Stimulated activated CD4-positive, alpha-beta T cell treated with anti-CD3 and anti-CD28 coated beads, Interleukin-1b, Interleukin-23, amount 100 ng/mL, for 24 hours (primary cell): ENCODE data around the gene KCNN2.
"Not testable (repeated sequence)": the region's sequence is repeated elsewhere in the genome, so short reads cannot be mapped to it uniquely, and the experiment has no call there.

Source experiments
- DNase-seq, 4 experiments: peaks; one replicate each; pipeline ENCODE4 v3.0.0-alpha.2; 2020; ENCODE audit warnings: low read depth in 4 of 4, low spot score in 1 of 4

KCNN2 gene

GRCh38 chr5:114418176-114419066 is 56.6 kb downstream of the KCNN2 start:
- DNase-seq = no peak

GRCh38 chr5:114419067-114419388 is 57.2 kb downstream of the KCNN2 start:
- DNase-seq = no peak

GRCh38 chr5:114419959-114420358 is 58.1 kb downstream of the KCNN2 start:
- no peak for DNase-seq

- no peak for DNase-seq
These were observed 65.3 kb downstream of the KCNN2 start for GRCh38 chr5:114427204-114427603.

GRCh38 chr5:114430532-114430931 is 68.7 kb downstream of the KCNN2 start:
- no peak for DNase-seq

GRCh38 chr5:114432684-114433083 is 70.8 kb downstream of the KCNN2 start:
- not testable (repeated sequence) for DNase-seq

GRCh38 chr5:114434396-114435219 is 72.7 kb downstream of the KCNN2 start:
- no peak for DNase-seq

GRCh38 chr5:114435220-114435481 is 73.3 kb downstream of the KCNN2 start:
- DNase-seq = no peak

GRCh38 chr5:114435885-114436299 is 74.0 kb downstream of the KCNN2 start:
- DNase-seq = no peak

- no peak for DNase-seq
These were observed 76.1 kb downstream of the KCNN2 start for GRCh38 chr5:114437936-114438335.

- DNase-seq = no peak
These were observed 76.6 kb downstream of the KCNN2 start for GRCh38 chr5:114438471-114438870.

- DNase-seq = no peak
These were observed 85.4 kb downstream of the KCNN2 start for GRCh38 chr5:114447084-114447773.

GRCh38 chr5:114448481-114448880 is 86.6 kb downstream of the KCNN2 start:
- no peak for DNase-seq

- peak; percentile 2 to 32 (median 14) for DNase-seq
These were observed 88.1 kb downstream of the KCNN2 start for GRCh38 chr5:114449860-114450421.

GRCh38 chr5:114450437-114450836 is 88.6 kb downstream of the KCNN2 start:
- DNase-seq = no peak

GRCh38 chr5:114458726-114459125 is 96.9 kb downstream of the KCNN2 start:
- DNase-seq = no peak

- no peak for DNase-seq
These were observed 105.3 kb downstream of the KCNN2 start for GRCh38 chr5:114467171-114467570.

GRCh38 chr5:114467729-114468128 is 105.9 kb downstream of the KCNN2 start:
- DNase-seq = no peak

- no peak for DNase-seq
These were observed 107.5 kb downstream of the KCNN2 start for GRCh38 chr5:114469372-114469771.

- DNase-seq = no peak
These were observed 109.7 kb downstream of the KCNN2 start for GRCh38 chr5:114471529-114471928.

GRCh38 chr5:114473541-114473940 is 111.7 kb downstream of the KCNN2 start:
- DNase-seq = no peak
